Lower leg skin (tissue), 3 donors: ENCODE measurements around the gene SMC2.

Source experiments
- CTCF ChIP-seq, 3 donors: fragments of 450-650 bp; IDR thresholded peaks; one replicate each; pipeline ENCODE4 v1.5.1; 2016; ENCODE audit warnings: antibody characterized with exemption in 3 of 3, mild to moderate bottlenecking in 3 of 3, moderate library complexity in 2 of 3
- POLR2A ChIP-seq, 2 donors: fragments of 450-650 bp; IDR thresholded peaks; one replicate each; pipeline ENCODE4 v1.6.1; 2016 to 2017; ENCODE audit warnings: antibody characterized with exemption in 2 of 2, mild to moderate bottlenecking in 1 of 2, moderate library complexity in 1 of 2

GRCh38 chr9:104104360-104104759 is 10.3 kb downstream of the SMC2 start:
- TF ChIP-seq CTCF (IDR thresholded peaks at IDR 0.05) (no peak), POLR2A (IDR thresholded peaks at IDR 0.05) (no peak)
